ENCODE measurements around the gene COG5.

Gene COG5

GRCh38 chr7:107505997-107506673 lies 57.6 kb downstream of the COG5 start:
- no peak for DNase-seq (ENCODE audit: low read depth)

GRCh38 chr7:107505362-107505761 lies 58.4 kb downstream of the COG5 start:
- no peak for DNase-seq (ENCODE audit: low read depth)

- no peak for DNase-seq (ENCODE audit: low read depth)
Observed at GRCh38 chr7:107503687-107504086, 60.0 kb downstream of the COG5 start.

- no peak for DNase-seq (ENCODE audit: low read depth)
Observed at GRCh38 chr7:107502797-107503196, 60.9 kb downstream of the COG5 start.

DNA sequence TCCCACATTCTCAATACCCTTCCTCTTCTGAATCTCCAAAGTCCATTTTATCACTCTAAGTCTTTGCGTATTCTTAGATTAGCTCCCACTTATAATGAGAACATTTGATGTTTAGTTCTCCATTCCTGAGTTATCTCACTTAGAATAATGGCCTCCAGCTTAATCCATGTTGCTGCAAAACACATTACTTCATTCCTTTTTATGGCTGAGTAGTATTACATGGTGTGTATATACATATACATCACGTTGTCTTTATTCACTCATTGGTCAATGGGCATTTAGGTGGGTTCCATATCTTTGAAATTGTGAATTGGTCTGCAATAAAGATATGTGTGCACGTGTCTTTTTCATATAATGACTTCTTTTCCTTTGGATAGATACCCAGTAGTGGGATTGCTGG lies 61.6 kb downstream of the COG5 start:
- no peak for DNase-seq (ENCODE audit: low read depth)

- peak; percentile 43 for DNase-seq (ENCODE audit: low read depth)
Observed at GRCh38 chr7:107501593-107501992, 62.1 kb downstream of the COG5 start.

- no peak for DNase-seq (ENCODE audit: low read depth)
Observed at GRCh38 chr7:107499731-107500130, 64.0 kb downstream of the COG5 start.

- DNase-seq (ENCODE audit: low read depth): no peak
Observed at GRCh38 chr7:107495516-107495915, 68.2 kb downstream of the COG5 start.

DNA sequence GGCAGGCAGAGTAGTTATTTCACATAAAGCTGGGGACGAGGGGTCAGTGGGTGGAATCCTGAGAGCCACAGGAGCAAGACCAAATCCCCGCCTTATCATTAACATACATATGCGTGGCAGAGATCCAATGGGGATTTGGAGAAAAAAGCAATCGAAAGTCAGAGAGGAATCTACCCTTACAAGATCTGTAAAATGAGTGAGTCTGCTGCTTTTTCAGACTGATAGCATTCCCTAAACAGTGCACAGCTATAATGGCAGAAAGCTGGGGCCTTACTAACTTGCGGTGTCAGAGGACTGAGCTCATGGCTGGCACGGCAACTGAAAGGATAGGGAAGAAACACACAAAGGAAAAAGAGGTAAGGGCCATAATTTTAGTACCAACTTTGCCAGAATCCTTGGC lies 68.8 kb downstream of the COG5 start:
- DNase-seq (ENCODE audit: low read depth): no peak

- peak; percentile 24 for DNase-seq (ENCODE audit: low read depth)
Observed at GRCh38 chr7:107494315-107494751, 69.4 kb downstream of the COG5 start.

DNA sequence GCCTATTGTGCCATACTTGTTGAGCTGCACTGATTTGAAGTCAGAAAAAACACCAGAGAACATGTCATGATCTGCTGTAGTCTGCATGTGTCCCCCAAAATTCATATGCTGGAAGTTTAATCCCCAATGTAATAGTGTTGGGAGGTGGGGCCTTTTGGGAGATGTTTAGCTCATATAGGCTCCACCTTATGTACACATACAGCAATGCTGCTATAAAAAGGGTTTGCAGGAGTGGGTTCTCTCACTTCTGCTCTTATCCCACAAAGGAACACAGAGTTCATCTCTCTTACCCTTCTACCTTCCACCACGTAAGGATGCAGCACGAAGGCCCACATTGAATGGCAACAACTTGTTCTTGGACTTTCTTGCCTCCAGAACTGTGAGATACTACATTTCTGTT lies 70.8 kb downstream of the COG5 start:
- no peak for DNase-seq (ENCODE audit: low read depth)

DNA sequence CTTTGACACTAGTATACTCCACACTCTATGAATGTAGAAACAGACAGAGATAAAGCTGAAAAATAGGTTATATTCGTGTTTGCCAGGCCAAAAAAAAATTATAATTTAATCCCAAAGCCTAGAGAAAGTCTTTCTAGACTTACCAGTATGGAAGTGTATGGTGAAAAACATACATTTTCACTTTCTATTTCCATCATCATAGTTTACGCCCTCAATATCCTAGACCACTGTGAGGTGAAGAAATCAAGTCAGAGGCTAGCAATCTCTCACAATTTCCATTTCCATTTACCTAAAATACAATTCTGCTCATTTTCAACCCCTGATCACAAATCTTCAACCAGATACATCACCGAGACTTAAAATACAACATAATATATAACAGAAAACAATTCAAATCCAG lies 77.7 kb downstream of the COG5 start:
- DNase-seq (ENCODE audit: low read depth): no peak

DNA sequence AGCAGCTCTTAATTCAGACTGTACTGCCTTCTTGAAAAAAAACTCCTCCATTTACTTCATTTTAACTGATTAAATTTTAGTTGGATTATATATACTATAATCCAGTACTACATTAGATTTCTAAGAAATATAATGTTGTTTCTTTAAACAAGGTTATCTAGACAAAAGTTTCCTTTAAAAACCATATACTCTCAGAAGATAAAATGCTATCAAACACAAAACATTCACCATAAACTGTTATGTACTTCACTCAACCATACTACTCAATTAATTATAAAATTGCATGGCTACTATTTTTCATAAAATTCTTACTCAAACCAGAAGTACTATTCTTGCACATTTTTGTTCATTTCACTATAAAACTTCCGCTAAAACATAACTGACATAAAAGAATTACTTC lies 81.1 kb downstream of the COG5 start:
- no peak for DNase-seq (ENCODE audit: low read depth)

GRCh38 chr7:107480932-107481331 lies 82.8 kb downstream of the COG5 start:
- DNase-seq (ENCODE audit: low read depth): no peak

DNA sequence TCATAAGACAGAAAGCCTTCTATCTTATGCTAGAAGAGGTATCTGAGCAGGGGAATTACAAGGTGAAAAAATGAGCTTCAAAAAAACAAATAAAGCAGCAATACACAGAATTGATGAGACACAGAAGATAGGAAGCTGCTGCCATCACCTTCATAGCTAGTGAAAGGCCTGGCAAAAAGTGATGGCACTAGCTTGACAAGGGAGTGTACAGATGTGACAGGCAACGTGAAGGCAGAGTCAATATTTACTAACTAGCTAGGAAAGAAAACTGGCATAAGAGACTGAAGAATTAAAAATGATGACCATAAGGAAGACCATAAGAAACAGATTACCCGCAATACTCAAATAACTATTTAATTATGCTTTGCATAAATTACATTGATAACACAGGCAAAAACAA lies 84.4 kb downstream of the COG5 start:
- no peak for DNase-seq (ENCODE audit: low read depth)

DNA sequence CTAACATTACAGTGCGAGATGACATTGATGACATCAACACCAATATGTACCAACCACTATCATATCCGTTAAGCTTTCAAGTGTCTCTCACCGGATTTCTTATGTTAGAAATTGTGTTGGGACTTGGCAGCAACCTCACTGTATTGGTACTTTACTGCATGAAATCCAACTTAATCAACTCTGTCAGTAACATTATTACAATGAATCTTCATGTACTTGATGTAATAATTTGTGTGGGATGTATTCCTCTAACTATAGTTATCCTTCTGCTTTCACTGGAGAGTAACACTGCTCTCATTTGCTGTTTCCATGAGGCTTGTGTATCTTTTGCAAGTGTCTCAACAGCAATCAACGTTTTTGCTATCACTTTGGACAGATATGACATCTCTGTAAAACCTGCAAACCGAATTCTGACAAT lies 89.6 kb downstream of the COG5 start:
- no peak for DNase-seq (ENCODE audit: low read depth)

DNA sequence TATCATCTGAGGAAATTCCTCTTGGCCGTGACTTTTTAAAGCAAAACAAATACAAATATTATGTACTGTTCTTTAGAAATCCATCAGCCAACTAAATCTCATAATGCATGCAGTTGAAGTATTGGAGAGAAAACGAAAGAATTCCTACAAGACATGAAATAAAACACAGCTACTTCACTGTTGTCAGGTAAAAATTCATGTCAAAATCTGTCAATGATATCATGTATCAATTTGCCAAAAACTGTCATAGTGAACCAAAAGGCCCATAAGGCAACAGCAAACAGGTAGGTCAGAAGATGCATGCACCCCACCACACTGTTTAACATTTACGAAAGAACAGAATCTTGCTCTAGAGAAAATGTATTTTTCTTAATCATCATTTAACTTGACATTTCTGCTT lies 91.6 kb downstream of the COG5 start:
- no peak for DNase-seq (ENCODE audit: low read depth)

GRCh38 chr7:107471292-107472070 lies 92.2 kb downstream of the COG5 start:
- no peak for DNase-seq (ENCODE audit: low read depth)

GRCh38 chr7:107469929-107470328 lies 93.8 kb downstream of the COG5 start, which contains the start of gene GPR22:
TSS of gene GPR22 (plus strand) at chr7:107470057. CDS start at chr7:107474061, 4,004 bp downstream.
- DNase-seq (ENCODE audit: low read depth): no peak

DNA sequence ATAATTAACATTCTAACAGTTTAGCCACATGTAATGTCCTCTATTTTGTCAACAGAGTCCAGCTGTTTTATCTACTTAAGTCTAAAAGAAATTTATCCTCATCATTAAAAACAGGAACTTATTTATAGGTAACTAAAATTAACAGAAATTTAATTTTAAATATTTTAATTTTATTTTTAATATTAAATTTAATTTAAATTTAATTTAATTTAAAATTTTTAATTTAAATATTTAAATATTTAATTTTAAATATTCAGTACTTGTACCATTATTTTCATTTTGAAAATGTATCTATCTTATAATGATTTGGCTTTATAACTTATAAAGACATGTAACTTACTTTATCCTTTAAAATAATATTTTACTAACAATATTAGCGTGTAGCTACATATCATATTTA lies 94.9 kb downstream of the COG5 start:
- no peak for DNase-seq (ENCODE audit: low read depth)

DNA sequence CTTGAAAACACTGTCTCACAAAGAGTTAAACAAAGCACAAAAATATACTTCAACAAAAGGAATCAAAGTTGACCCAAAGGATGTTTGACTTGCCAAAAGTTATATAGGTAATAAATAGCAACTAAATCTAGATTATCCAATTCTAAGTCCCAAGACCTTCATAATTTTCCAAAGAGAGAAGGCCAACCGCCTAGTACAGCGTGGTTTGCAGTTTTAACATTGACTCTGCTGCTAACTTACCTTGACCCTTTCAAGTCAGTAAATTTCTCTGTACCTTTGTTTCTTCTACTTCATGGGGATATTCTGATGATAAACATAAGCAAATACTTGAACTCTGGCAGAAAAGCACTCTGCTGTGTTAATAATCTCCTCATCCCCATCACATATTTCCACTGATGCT lies 95.7 kb downstream of the COG5 start:
- DNase-seq (ENCODE audit: low read depth): no peak

DNA sequence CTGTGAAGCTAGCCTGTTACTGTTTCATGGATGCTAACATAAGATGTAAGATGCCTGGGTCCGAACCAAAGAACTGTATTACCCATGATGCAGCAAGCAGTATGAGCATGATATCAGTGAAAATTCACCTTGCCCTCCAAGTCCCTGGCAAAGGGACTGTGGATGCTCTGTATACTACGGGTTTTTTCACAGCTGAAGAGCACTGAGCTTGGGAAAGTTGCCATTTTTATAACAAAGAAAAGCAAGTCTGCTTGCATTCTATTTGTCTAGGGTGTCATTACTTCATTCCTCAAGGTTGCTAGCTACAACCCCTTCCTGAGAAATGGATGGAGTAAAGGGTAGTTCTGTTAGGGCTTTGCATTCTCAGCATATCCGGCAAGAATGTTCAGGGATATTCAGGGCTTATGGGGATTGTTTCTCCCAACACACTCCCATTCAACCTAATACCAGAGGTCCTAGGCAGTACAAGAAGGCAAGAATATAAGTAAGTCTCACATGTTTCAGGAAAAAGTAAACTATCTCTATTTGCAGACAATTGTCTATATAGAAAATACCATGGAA lies 99.0 kb downstream of the COG5 start:
- no peak for DNase-seq (ENCODE audit: low read depth)

All from ELR (cell line).